Stomach (tissue), 4 donors: ENCODE data around the gene MTCL3.

ENCODE experiments used
- EP300 ChIP-seq: sonication (generic); formaldehyde crosslinking; IDR thresholded peaks from one replicate; pipeline ENCODE4 v1.6.1; 2017; ENCODE audit warnings: antibody characterized with exemption
- POLR2A ChIP-seq, 4 donors: fragments of 450-650 bp; IDR thresholded peaks; one replicate each; pipeline ENCODE4 v1.6.1; 2016; ENCODE audit warnings: antibody characterized with exemption in 4 of 4, control low read depth in 2 of 4, mild to moderate bottlenecking in 1 of 4, moderate library complexity in 1 of 4
- TF ChIP-seq, protein P1 (sequence below), 7 experiments: fragments of 450-650 bp in 4 of 7; fragments of 200-600 bp in 3 of 7; sonication (generic) in 3 of 7; IDR thresholded peaks; one replicate each; pipeline ENCODE4 v1.5.1; 2016 to 2019; ENCODE audit warnings: antibody characterized with exemption in 7 of 7, control low read depth in 2 of 7, mild to moderate bottlenecking in 1 of 7

DNA sequence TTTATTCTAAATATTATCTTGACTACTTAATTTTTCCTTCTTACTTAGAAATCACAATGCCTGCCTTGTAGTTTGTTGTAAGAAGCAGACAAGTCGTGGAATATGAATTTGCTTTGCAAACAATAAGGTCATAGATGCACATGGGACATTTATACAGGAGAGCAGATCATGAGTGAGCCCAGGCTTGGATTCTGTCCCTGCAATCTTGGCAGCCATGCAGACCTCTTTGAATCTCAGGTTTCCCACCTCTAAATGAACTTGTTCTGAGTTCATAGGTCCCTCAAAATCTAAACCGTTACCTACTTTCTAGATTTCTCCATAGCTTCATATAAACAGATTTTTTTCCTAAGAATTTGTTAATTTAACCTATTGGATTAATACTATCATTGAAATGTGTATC, 79.4 kb downstream of the MTCL3 start:
- TF ChIP-seq POLR2A (IDR thresholded peaks at IDR 0.05) (no peak), EP300 (no peak)
- TF ChIP-seq, protein P1, sequence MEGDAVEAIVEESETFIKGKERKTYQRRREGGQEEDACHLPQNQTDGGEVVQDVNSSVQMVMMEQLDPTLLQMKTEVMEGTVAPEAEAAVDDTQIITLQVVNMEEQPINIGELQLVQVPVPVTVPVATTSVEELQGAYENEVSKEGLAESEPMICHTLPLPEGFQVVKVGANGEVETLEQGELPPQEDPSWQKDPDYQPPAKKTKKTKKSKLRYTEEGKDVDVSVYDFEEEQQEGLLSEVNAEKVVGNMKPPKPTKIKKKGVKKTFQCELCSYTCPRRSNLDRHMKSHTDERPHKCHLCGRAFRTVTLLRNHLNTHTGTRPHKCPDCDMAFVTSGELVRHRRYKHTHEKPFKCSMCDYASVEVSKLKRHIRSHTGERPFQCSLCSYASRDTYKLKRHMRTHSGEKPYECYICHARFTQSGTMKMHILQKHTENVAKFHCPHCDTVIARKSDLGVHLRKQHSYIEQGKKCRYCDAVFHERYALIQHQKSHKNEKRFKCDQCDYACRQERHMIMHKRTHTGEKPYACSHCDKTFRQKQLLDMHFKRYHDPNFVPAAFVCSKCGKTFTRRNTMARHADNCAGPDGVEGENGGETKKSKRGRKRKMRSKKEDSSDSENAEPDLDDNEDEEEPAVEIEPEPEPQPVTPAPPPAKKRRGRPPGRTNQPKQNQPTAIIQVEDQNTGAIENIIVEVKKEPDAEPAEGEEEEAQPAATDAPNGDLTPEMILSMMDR (IDR thresholded peaks at IDR 0.05) = no peak
